GM21367 (cell line): Measurements from ENCODE around the gene PTCD2.
A peak's percentile ranks its signal among the peaks of the same experiment; 100 is the strongest.

ENCODE experiments used
- ATAC-seq: cut with Tn5 transposase; IDR thresholded peaks from one replicate; pipeline ENCODE4 v1.9.1; 2021; ENCODE audit not compliant: unreplicated experiment

The PTCD2 gene, protein sequence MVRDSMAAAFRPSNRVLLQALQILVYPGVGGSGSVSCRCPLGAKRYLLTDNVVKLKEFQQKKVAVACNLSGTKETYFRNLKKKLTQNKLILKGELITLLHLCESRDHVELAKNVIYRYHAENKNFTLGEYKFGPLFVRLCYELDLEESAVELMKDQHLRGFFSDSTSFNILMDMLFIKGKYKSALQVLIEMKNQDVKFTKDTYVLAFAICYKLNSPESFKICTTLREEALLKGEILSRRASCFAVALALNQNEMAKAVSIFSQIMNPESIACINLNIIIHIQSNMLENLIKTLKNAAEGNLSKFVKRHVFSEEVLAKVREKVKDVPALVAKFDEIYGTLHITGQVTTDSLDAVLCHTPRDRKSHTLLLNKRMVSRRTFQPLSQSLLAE

GRCh38 chr5:72319976-72320752 is at the start of gene PTCD2, which contains the start of gene MRPS27:
TSS of gene PTCD2 (plus strand) at chr5:72320373. CDS start at chr5:72320383, 10 bp downstream.
TSS of gene MRPS27 (minus strand) at chr5:72320240. CDS start at chr5:72320221, 19 bp downstream.
- ATAC-seq = peak; percentile 98

DNA sequence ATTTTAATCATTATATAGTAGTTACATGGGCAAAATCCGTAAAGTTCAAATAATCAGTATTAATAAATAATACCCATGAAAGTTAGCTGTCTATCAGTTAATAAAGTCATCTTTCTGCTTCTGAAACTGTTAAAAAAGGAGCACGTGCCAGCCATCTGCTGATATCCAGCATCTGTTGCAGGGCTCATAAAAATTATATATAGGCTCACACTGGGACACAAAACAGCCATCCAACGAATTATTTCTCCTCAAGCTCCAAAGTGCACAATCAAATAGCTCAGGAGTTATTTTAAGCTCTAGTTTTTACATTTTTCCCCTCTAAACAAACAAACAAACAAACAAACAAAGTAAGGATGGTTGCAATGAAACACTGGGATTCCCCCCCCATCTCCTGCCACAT is 48.5 kb upstream of the PTCD2 start:
- ATAC-seq = no peak

DNA sequence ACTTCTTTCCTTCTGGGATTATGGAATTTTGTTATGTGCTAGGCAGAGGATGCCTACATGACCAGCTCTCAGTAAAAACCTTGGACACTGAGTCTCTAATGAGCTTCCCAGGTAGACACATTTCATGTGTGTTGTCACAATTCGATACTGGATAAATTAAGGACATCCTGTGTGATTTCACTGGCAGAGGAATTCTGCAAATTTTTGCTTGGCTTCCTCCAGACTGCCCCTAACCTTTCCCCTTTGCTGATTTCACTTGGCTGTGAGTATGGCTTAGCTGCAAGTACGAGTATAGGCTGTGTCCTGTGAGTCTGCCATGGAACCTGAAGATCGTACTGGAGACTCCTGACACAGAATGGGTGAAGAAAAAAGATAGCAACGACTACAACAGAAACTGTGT is 47.8 kb upstream of the PTCD2 start:
- ATAC-seq = no peak

GRCh38 chr5:72273547-72273946 is 46.6 kb upstream of the PTCD2 start:
- no peak for ATAC-seq

- ATAC-seq = no peak
Measured at GRCh38 chr5:72276219-72276752, 43.9 kb upstream of the PTCD2 start.

DNA sequence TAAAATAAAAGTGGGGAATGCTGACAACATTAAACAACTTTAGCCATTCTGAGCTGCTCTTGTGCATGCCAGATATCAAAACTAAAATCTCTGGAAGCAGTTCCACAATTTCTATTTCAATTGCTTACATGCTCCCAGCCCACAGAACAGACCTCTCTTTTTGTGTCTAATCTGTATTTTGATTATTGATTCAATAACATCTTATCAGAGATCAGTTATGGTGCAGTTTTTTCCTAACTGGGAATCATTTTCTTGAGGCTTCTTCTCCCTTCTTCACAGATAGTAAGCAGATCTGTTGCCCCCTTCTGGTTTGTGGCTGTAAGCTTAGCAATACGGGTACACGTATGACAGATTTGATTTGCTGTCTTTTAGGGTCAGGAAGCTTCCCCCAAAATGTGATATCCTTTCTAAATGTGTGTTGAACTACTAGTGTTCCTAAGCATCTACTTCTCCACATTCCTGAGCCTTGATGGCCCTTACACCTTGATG is 39.5 kb upstream of the PTCD2 start:
- ATAC-seq = no peak

GRCh38 chr5:72281430-72281763 is 38.8 kb upstream of the PTCD2 start:
- ATAC-seq = no peak

GRCh38 chr5:72281764-72282499 is 38.2 kb upstream of the PTCD2 start:
- ATAC-seq = no peak

- ATAC-seq = no peak
Measured at GRCh38 chr5:72282878-72283277, 37.3 kb upstream of the PTCD2 start.

GRCh38 chr5:72283358-72283757 is 36.8 kb upstream of the PTCD2 start:
- no peak for ATAC-seq

DNA sequence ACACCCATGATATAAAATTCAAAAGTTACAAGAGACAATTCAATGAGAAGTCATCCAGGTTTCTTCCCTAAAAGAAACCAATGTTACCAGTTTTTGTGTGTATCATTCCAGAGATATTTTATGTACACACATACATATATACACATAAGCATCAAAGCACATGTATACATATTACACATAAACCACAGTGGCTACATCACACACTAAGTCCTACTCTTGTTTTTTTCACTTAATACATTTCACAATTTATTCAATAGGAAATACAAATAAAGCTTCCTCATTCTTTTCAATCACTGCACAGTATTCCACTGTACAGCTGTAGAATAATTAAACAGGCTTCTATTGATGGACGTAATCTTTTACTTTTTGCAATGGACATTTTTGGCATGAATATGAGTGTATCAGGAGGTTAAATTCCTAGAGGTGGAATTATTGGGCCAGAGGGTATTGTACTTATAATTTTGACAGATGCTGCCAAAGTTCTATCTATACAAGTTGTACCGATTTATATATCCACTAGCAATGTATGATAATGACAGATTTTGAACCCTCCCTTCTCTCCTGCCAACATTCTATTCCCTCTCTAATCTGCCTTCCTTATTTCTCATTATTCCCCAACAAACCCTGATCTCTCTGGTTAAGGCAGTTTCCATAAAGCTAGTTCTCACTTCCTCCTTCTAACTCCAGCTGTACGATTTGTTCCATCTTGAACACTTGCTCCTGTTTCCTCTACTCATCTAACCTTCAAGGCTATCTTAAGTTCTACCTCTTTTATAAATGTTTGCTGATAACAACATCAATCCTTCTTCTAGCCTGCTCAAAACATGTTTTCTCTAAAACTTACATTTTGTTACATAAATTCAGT is 35.4 kb upstream of the PTCD2 start:
- no peak for ATAC-seq

- ATAC-seq = no peak
Measured at GRCh38 chr5:72285424-72285821, 34.8 kb upstream of the PTCD2 start.

- ATAC-seq = no peak
Measured at GRCh38 chr5:72286798-72287197, 33.4 kb upstream of the PTCD2 start.

DNA sequence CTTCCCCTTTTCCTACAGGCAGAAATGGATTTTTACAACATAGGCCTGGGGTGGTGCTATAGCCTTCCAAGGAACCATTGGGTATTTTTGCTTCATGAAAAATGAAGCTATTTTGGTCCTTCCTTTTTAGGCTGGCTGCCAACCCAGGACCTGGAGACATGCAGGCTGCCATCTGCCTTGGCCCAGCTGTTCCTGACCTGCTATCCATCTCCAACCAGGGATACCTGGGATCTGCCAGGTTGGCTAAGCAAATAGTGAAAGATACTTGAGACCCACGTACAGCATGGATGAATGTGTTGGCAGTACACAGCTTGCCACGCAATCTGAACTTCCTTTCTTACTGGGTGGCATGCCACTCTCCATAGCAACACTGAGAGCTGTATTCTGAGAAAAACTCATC is 31.2 kb upstream of the PTCD2 start:
- ATAC-seq = no peak

- ATAC-seq = peak; percentile 36
Measured at GRCh38 chr5:72290356-72291133, 29.6 kb upstream of the PTCD2 start.

DNA sequence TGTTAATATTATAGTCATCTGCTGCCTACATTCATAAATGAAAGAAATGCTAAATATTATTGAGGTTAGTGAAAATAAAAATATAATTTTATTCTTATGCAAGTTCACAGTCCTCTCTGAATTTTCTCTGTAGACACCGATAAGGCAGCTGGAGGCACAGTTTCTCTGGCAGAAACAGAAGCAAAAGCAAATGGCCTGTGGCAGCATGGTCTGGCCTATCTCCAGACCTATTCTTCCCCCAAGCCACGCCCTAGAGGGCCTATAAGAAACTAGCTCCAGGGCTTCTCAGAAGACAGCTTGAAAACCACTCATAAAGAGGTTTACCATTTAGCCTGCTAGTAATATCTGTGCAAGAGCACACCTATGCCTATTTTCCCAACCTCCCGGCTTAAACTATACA is 28.6 kb upstream of the PTCD2 start:
- ATAC-seq = peak; percentile 32

GRCh38 chr5:72292411-72292810 is 27.8 kb upstream of the PTCD2 start:
- ATAC-seq = no peak

- ATAC-seq = no peak
Measured at GRCh38 chr5:72293495-72294055, 26.6 kb upstream of the PTCD2 start.

- ATAC-seq = no peak
Measured at GRCh38 chr5:72294473-72294872, 25.7 kb upstream of the PTCD2 start.
